K562 (cell line): Measurements from ENCODE around the gene LBHD1. TPM values are rescaled to one million over a fixed set of nuclear protein-coding genes. Genes with fewer than 3 reads are reported as not detected.

Experiments used
- ATF4 ChIP-seq: fragments of 450-650 bp; formaldehyde crosslinking; IDR thresholded peaks from 2 replicates; pipeline ENCODE4 v1.4.0; 2022; ENCODE audit warnings: mild to moderate bottlenecking, moderate library complexity
- BMI1 ChIP-seq: fragments of 150-350 bp; IDR thresholded peaks from 2 replicates; pipeline ENCODE4 v1.6.1; 2014; ENCODE audit warnings: low read length
- ERF ChIP-seq: fragments of 450-650 bp; formaldehyde crosslinking; IDR thresholded peaks from 2 replicates; pipeline ENCODE4 v1.4.0; 2020; ENCODE audit warnings: mild to moderate bottlenecking, mixed read lengths
- GATAD2A ChIP-seq: fragments of 450-650 bp; IDR thresholded peaks from 2 replicates; pipeline ENCODE4 v1.6.1; 2017
- GTF3C2 ChIP-seq: IDR thresholded peaks from 3 replicates; pipeline ENCODE4 v1.6.1; 2011; ENCODE audit warnings: borderline replicate concordance, mild to moderate bottlenecking, moderate library complexity; ENCODE audit not compliant: insufficient read length; ENCODE audit errors: extremely low read depth
- HCFC1 ChIP-seq: IDR thresholded peaks from 2 replicates; pipeline ENCODE4 v1.6.1; 2012; ENCODE audit warnings: low read depth, low read length, improper control_type of control experiment
- HES1 ChIP-seq: fragments of 450-650 bp; IDR thresholded peaks from 2 replicates; pipeline ENCODE4 v1.6.1; 2016; ENCODE audit warnings: low read depth, mild to moderate bottlenecking, moderate library complexity
- IFI16 ChIP-seq: fragments of 250-450 bp; sonication (Bioruptor Pico); IDR thresholded peaks from 2 replicates; pipeline ENCODE4 v2.1.2; 2022; ENCODE audit warnings: mild to moderate bottlenecking, inconsistent platforms
- KAT8 ChIP-seq: fragments of 450-650 bp; IDR thresholded peaks from 2 replicates; pipeline ENCODE4 v1.6.1; 2016; ENCODE audit warnings: low read depth, mild to moderate bottlenecking
- NFIX ChIP-seq: fragments of 250-450 bp; sonication (Bioruptor Pico); IDR thresholded peaks from 2 replicates; pipeline ENCODE4 v1.4.0; 2020; ENCODE audit warnings: low read depth, mild to moderate bottlenecking, moderate library complexity
- RREB1 ChIP-seq: fragments of 250-450 bp; sonication (Bioruptor Pico); IDR thresholded peaks from 2 replicates; pipeline ENCODE4 v1.4.0; 2020
- SMARCE1 ChIP-seq: fragments of 450-650 bp; IDR thresholded peaks from 2 replicates; pipeline ENCODE4 v1.7.1; 2016; ENCODE audit warnings: mild to moderate bottlenecking
- ZNF398 ChIP-seq: fragments of 250-450 bp; sonication (Bioruptor Pico); IDR thresholded peaks from 2 replicates; pipeline ENCODE4 v1.8.0; 2021; ENCODE audit warnings: moderate library complexity, mild to moderate bottlenecking, inconsistent platforms
- ZNF444 ChIP-seq: fragments of 250-450 bp; sonication (Bioruptor Pico); IDR thresholded peaks from 2 replicates; pipeline ENCODE4 v1.4.0; 2020; ENCODE audit warnings: mild to moderate bottlenecking, moderate library complexity
- polyA plus RNA-seq, 8 experiments: library from polyadenylated mRNA; depleted of rRNA in 4 of 8; stranded (reverse) in 5 of 8; unstranded in 3 of 8; fragments of >200 nt; fragmentation: Nextera tagmentation in 2 of 8; fragmentation: Illumina TruSeq in 1 of 8; extraction: Ambion mirVana in 2 of 8; extraction: Trizol in 1 of 8; gene quantifications; 2 replicates each; pipeline versions ENCODE4 v1.2.1 to v1.2.3, GENCODE V29; 2011 to 2014; ENCODE audit warnings: inconsistent platforms in 1 of 8, missing spikeins in 1 of 8
- total RNA-seq, 7 experiments: library from RNA; depleted of rRNA in 6 of 7; stranded (reverse); fragments of >200 nt in 6 of 7; fragmentation: Illumina TruSeq in 2 of 7; extraction: Trizol in 2 of 7; gene quantifications; 2 replicates each; pipeline versions ENCODE4 v1.2.1 to v1.2.3, GENCODE V29; 2011 to 2021; ENCODE audit warnings: low replicate concordance in 1 of 7

Gene LBHD1
- total and polyA plus RNA-seq, 9 of the 15 experiments (the other 6 are each of a cell fraction or from before 2014, with no cell fraction given) = 2.6 to 28.0 (median 12.5) TPM

- TF ChIP-seq GTF3C2 (no peak), ERF (CRISPR knock-in tag) (no peak), HCFC1 (peak; percentile 64), KAT8 (0 out of 2 replicates have a peak, but pooled peaks have one; percentile 49), ZNF444 (CRISPR knock-in tag) (no peak), NFIX (CRISPR knock-in tag) (no peak), GATAD2A (no peak), RREB1 (CRISPR knock-in tag) (no peak), IFI16 (CRISPR knock-in tag) (no peak), HES1 (no peak), BMI1 (no peak), SMARCE1 (no peak), ATF4 (CRISPR knock-in tag) (no peak), ZNF398 (no peak)
Observed at GRCh38 chr11:62709247-62710000, 37.4 kb upstream of the LBHD1 start (continued).
